H1 (cell line): ENCODE data around the gene SLK. TPM values are rescaled to one million over a fixed set of nuclear protein-coding genes. Genes with fewer than 3 reads are reported as not detected.

Experiments
- CTCF ChIA-PET: fragments of 300-600 bp; sonication (Branson Sonifier 250); formaldehyde crosslinking; loops from one replicate; lab custom pipeline; 2021; ENCODE audit not compliant: partially characterized antibody; lab: Charles Lee
- POLR2A ChIA-PET: fragments of 300-600 bp; sonication (Branson Sonifier 250); formaldehyde crosslinking; loops from one replicate; lab custom pipeline; 2021; ENCODE audit warnings: inconsistent platforms; ENCODE audit not compliant: partially characterized antibody; lab: Charles Lee
- DNase-seq, 2 experiments: peaks; one replicate each; pipeline versions ENCODE4 v3.0.0 to v3.0.0-alpha.2; 2010 to 2022; ENCODE audit warnings: low spot score in 2 of 2, low read depth in 1 of 2, mixed read lengths in 1 of 2
- FAIRE-seq: peaks from 2 replicates; lab custom pipeline; 2011; peaks lifted over from hg19 to GRCh38; lab: Jason Lieb, UNC
- H2AFZ ChIP-seq: 2 replicates; pipeline ENCODE4 v1.8.1; 2012; ENCODE audit warnings: low read length, inconsistent platforms
- H2AK5ac ChIP-seq: 2 replicates; pipeline ENCODE4 v1.6.1; 2013; ENCODE audit warnings: low read depth, low read length
- H2BK120ac ChIP-seq: replicated peaks from 2 replicates; pipeline ENCODE3; 2013; ENCODE audit warnings: low read depth, low read length, inconsistent platforms
- H2BK12ac ChIP-seq: 2 replicates; pipeline ENCODE4 v1.6.1; 2013; ENCODE audit warnings: low read depth, low read length
- H2BK15ac ChIP-seq: 2 replicates; pipeline ENCODE4 v1.6.1; 2013; ENCODE audit warnings: low read length
- H2BK20ac ChIP-seq: 2 replicates; pipeline ENCODE4 v1.6.1; 2013; ENCODE audit warnings: low read length
- H2BK5ac ChIP-seq: 2 replicates; pipeline ENCODE4 v1.6.1; 2013; ENCODE audit warnings: low read depth, low read length
- H3K14ac ChIP-seq: 2 replicates; pipeline ENCODE4 v1.6.1; 2013; ENCODE audit warnings: inconsistent platforms; ENCODE audit not compliant: insufficient read length
- H3K18ac ChIP-seq: 2 replicates; pipeline ENCODE4 v1.6.1; 2013; ENCODE audit warnings: low read length; ENCODE audit errors: extremely low read depth
- H3K23ac ChIP-seq: 2 replicates; pipeline ENCODE4 v1.6.1; 2013; ENCODE audit warnings: inconsistent platforms; ENCODE audit not compliant: insufficient read length
- H3K23me2 ChIP-seq: 2 replicates; pipeline ENCODE4 v1.6.1; 2013; ENCODE audit warnings: low read depth, low read length
- H3K27ac ChIP-seq: 2 replicates; pipeline ENCODE4 v1.6.1; 2011; ENCODE audit warnings: low read depth, low read length, inconsistent platforms
- H3K27me3 ChIP-seq, 4 experiments: replicated peaks in 1 of 4; 1 replicate in 1 of 4; 2 replicates in 3 of 4; pipeline versions ENCODE4 v1.6.1 to v1.8.1; 2011 to 2013; ENCODE audit warnings: low read length in 3 of 4, mild to moderate bottlenecking in 3 of 4, inconsistent platforms in 2 of 4, mixed read lengths in 2 of 4, moderate library complexity in 1 of 4; ENCODE audit not compliant: control insufficient read depth in 3 of 4, insufficient read depth in 3 of 4; ENCODE audit errors: extremely low read depth in 1 of 4
- H3K36me3 ChIP-seq, 4 experiments: 2 replicates each; pipeline versions ENCODE4 v1.6.1 to v1.8.1; 2011 to 2013; ENCODE audit warnings: mild to moderate bottlenecking in 4 of 4, low read length in 3 of 4, moderate library complexity in 2 of 4, control low read depth in 1 of 4, inconsistent platforms in 1 of 4; ENCODE audit not compliant: insufficient read depth in 4 of 4, control insufficient read depth in 2 of 4
- H3K4ac ChIP-seq: replicated peaks from 2 replicates; pipeline ENCODE3; 2013; ENCODE audit warnings: low read length, low read depth, mixed read lengths, inconsistent platforms; ENCODE audit not compliant: insufficient read length
- H3K4me1 ChIP-seq, 4 experiments: replicated peaks in 1 of 4; 1 replicate in 1 of 4; 2 replicates in 3 of 4; pipeline versions ENCODE4 v1.6.1 to v1.8.1; 2011 to 2013; ENCODE audit warnings: low read length in 3 of 4, inconsistent platforms in 2 of 4, mixed read lengths in 1 of 4; ENCODE audit not compliant: insufficient read depth in 4 of 4, control insufficient read depth in 3 of 4
- H3K4me2 ChIP-seq, 2 experiments: 2 replicates each; pipeline versions ENCODE4 v1.6.1 to v1.8.1; 2011 to 2013; ENCODE audit warnings: low read depth in 2 of 2, low read length in 2 of 2, control low read depth in 1 of 2, inconsistent platforms in 1 of 2, mild to moderate bottlenecking in 1 of 2; ENCODE audit not compliant: insufficient read depth in 1 of 2
- H3K4me3 ChIP-seq, 4 experiments: fragments of 200-600, 300-600 bp in 1 of 4; sonication (generic), shearing (Covaris generic), sonication (Bioruptor Twin) in 1 of 4; 2 replicates each; pipeline versions ENCODE4 v1.5.1 to v1.8.1; 2011 to 2016; ENCODE audit warnings: low read length in 4 of 4, low read depth in 3 of 4, control low read depth in 2 of 4, inconsistent platforms in 2 of 4, mild to moderate bottlenecking in 2 of 4, mixed read lengths in 1 of 4, moderate library complexity in 1 of 4; ENCODE audit not compliant: insufficient read depth in 2 of 4; ENCODE audit errors: extremely low read depth in 1 of 4
- H3K56ac ChIP-seq: replicated peaks from 2 replicates; pipeline ENCODE3; 2013; ENCODE audit warnings: low read depth, mild to moderate bottlenecking, mixed read lengths, low read length, inconsistent platforms; ENCODE audit not compliant: insufficient read length
- H3K79me1 ChIP-seq: 2 replicates; pipeline ENCODE4 v1.6.1; 2013; ENCODE audit warnings: low read depth, low read length, control low read depth
- H3K79me2 ChIP-seq, 2 experiments: 2 replicates each; pipeline versions ENCODE4 v1.6.1 to v1.8.1; 2012 to 2013; ENCODE audit warnings: low read length in 2 of 2, mild to moderate bottlenecking in 2 of 2, inconsistent platforms in 1 of 2; ENCODE audit not compliant: insufficient read depth in 2 of 2, control insufficient read depth in 1 of 2
- H3K9ac ChIP-seq, 4 experiments: replicated peaks in 1 of 4; 1 replicate in 1 of 4; 2 replicates in 3 of 4; pipeline versions ENCODE4 v1.6.1 to v1.8.1; 2011 to 2013; ENCODE audit warnings: low read depth in 3 of 4, low read length in 3 of 4, control low read depth in 2 of 4, mild to moderate bottlenecking in 2 of 4, moderate library complexity in 2 of 4, inconsistent platforms in 1 of 4; ENCODE audit errors: extremely low read depth in 1 of 4
- H3K9me3 ChIP-seq, 2 experiments: 2 replicates each; pipeline versions ENCODE4 v1.6.1 to v1.8.1; 2012 to 2013; ENCODE audit warnings: mild to moderate bottlenecking in 2 of 2, moderate library complexity in 2 of 2, control low read depth in 1 of 2, inconsistent platforms in 1 of 2, low read depth in 1 of 2, low read length in 1 of 2, mixed read lengths in 1 of 2; ENCODE audit not compliant: insufficient read depth in 2 of 2
- H4K20me1 ChIP-seq, 2 experiments: replicated peaks in 1 of 2; 2 replicates each; pipeline versions ENCODE3 to v1.8.1; 2011 to 2013; ENCODE audit warnings: inconsistent platforms in 2 of 2, low read length in 2 of 2, mild to moderate bottlenecking in 1 of 2; ENCODE audit not compliant: insufficient read depth in 2 of 2, control insufficient read depth in 1 of 2
- H4K5ac ChIP-seq: 2 replicates; pipeline ENCODE4 v1.6.1; 2013; ENCODE audit warnings: low read length, low read depth, mixed read lengths, inconsistent platforms; ENCODE audit not compliant: insufficient read length
- H4K8ac ChIP-seq: 2 replicates; pipeline ENCODE4 v1.8.0; 2013; ENCODE audit warnings: mild to moderate bottlenecking, moderate library complexity, low read length, inconsistent platforms; ENCODE audit not compliant: insufficient read depth; ENCODE audit errors: extremely low read depth
- H4K91ac ChIP-seq: replicated peaks from 2 replicates; pipeline ENCODE3; 2013; ENCODE audit warnings: low read length, mixed read lengths, inconsistent platforms; ENCODE audit not compliant: insufficient read length
- BACH1 ChIP-seq: IDR thresholded peaks from 2 replicates; pipeline ENCODE4 v1.6.1; 2012; ENCODE audit warnings: low read length, improper control_type of control experiment
- CHD2 ChIP-seq: IDR thresholded peaks from 2 replicates; pipeline ENCODE4 v1.6.1; 2012; ENCODE audit warnings: low read length, improper control_type of control experiment
- KDM4A ChIP-seq: IDR thresholded peaks from one replicate; pipeline ENCODE4 v1.7.1; 2012; ENCODE audit warnings: low read depth, mild to moderate bottlenecking, moderate library complexity, low read length, inconsistent platforms; ENCODE audit not compliant: severe bottlenecking
- RAD21 ChIP-seq, 2 experiments: IDR thresholded peaks in 1 of 2; conservative IDR thresholded peaks in 1 of 2; 2 replicates each; pipeline ENCODE4 v1.6.1; 2011; ENCODE audit warnings: low read depth in 2 of 2, low read length in 2 of 2, improper control_type of control experiment in 1 of 2, inconsistent platforms in 1 of 2, mild to moderate bottlenecking in 1 of 2, moderate library complexity in 1 of 2
- RBBP5 ChIP-seq: IDR thresholded peaks from 2 replicates; pipeline ENCODE4 v1.7.1; 2012; ENCODE audit warnings: low read depth, mild to moderate bottlenecking, inconsistent platforms, low read length, moderate library complexity, borderline replicate concordance
- RNF2 ChIP-seq: fragments of 200-900, 300-1000 bp; sonication (generic); IDR thresholded peaks from 2 replicates; pipeline ENCODE4 v1.7.1; 2016; ENCODE audit warnings: borderline replicate concordance, low read depth, mild to moderate bottlenecking, antibody characterized with exemption, low read length; ENCODE audit not compliant: poor library complexity, severe bottlenecking; ENCODE audit errors: missing control alignments
- RXRA ChIP-seq: IDR thresholded peaks from 2 replicates; pipeline ENCODE4 v1.6.1; 2011; ENCODE audit warnings: low read depth, mild to moderate bottlenecking, low read length, moderate library complexity; ENCODE audit not compliant: insufficient read depth
- TAF1 ChIP-seq: IDR thresholded peaks from 2 replicates; pipeline ENCODE4 v1.6.1; 2011; ENCODE audit warnings: mild to moderate bottlenecking, low read depth, low read length
- TEAD4 ChIP-seq: IDR thresholded peaks from 2 replicates; pipeline ENCODE4 v1.6.1; 2012; ENCODE audit warnings: low read depth, low read length, inconsistent platforms, mixed read lengths
- ZNF274 ChIP-seq: IDR thresholded peaks from 2 replicates; pipeline ENCODE4 v1.7.0; 2012; ENCODE audit warnings: low read length, borderline replicate concordance; ENCODE audit errors: extremely low read depth
- WGBS, 2 experiments: shearing (Covaris generic) in 1 of 2; methylation state at CpG; one replicate each; pipeline versions ENCODE4 v1.1.6 to v1.1.7; 2013 to 2015; ENCODE audit warnings: low lambda C conversion rate in 2 of 2, mixed read lengths in 2 of 2, inconsistent platforms in 1 of 2, low coverage in 1 of 2, missing lambda C conversion rate in 1 of 2; ENCODE audit not compliant: insufficient replicate concordance in 2 of 2, insufficient coverage in 1 of 2, insufficient read length in 1 of 2; ENCODE audit errors: extremely low coverage in 1 of 2, missing lambda C conversion rate in 1 of 2; 5-methylcytosine and 5-hydroxymethylcytosine counted together
- polyA plus RNA-seq, 7 experiments: library from polyadenylated mRNA; depleted of rRNA in 3 of 7; stranded (reverse) in 5 of 7; unstranded in 2 of 7; fragments of >200 nt in 5 of 7; fragments of 200-250 nt in 2 of 7; gene quantifications; 1 replicate in 5 of 7; 2 replicates in 1 of 7; 4 replicates in 1 of 7; pipeline versions ENCODE4 v1.2.1 to v1.2.3, GENCODE V29; 2011 to 2013; ENCODE audit warnings: missing spikeins in 2 of 7, mixed read lengths in 2 of 7
- total RNA-seq: library from RNA; stranded (reverse); fragmentation: NEBNext Ultra II Directional; extraction: Animal tissue kit (Norgen Biotek cat#: 25700); gene quantifications from 2 replicates; pipeline ENCODE4 v1.2.1, GENCODE V29; 2021
- TF ChIP-seq, protein P1 (sequence below): IDR thresholded peaks from 2 replicates; pipeline ENCODE4 v1.6.1; 2012; ENCODE audit warnings: inconsistent platforms

Gene SLK
- total and polyA plus RNA-seq, 2 of the 8 experiments (the other 6 are each of a cell fraction or from before 2014, with no cell fraction given) = 2.7 to 18.3 TPM

- no peak overlapping the region for H3K4me3 ChIP-seq
- no peak overlapping the region for H2AFZ ChIP-seq
- H3K79me2 ChIP-seq = no peaks in the 10 kb centered on the region
- H3K36me3 ChIP-seq = peaks cover 0 to 9% (median 0%) of the 10 kb centered on the region in 4 experiments; a peak in 3 of 8 replicates
- H3K18ac ChIP-seq = no peak overlapping the region
- DNase-seq = no peak
- ChIA-PET POLR2A (interaction anchor here (0.9 kb wide), 2 partner anchors 9 to 92 kb away, joined by 4 read pairs; no protein-coding TSS in a partner anchor), CTCF (interaction anchor here (0.6 to 2.2 kb wide), 34 partner anchors 8 to 629 kb away, joined by 3 to 20 read pairs (median 3); no protein-coding TSS in a partner anchor)
- no peaks in the 10 kb centered on the region; the same call in 1 of the 2 replicates for H3K79me1 ChIP-seq
- H2BK120ac ChIP-seq = no peak overlapping the region
- no peak overlapping the region for H4K91ac ChIP-seq
- no peak overlapping the region for H4K8ac ChIP-seq
- no peak overlapping the region for H3K4ac ChIP-seq
- no peak overlapping the region for H2BK15ac ChIP-seq
- H3K23ac ChIP-seq = no peak overlapping the region
- H4K5ac ChIP-seq = no peak overlapping the region
- no peak overlapping the region for H3K4me2 ChIP-seq
- H3K27ac ChIP-seq = no peak overlapping the region
- no peaks in the 10 kb centered on the region for H3K27me3 ChIP-seq
- 91% methylated on average over 4 of the region's 4 CpGs; no CpG with 5 or more reads in 1 of the 2 experiments for WGBS, 2 experiments
- peaks cover 0 to 2% of the 10 kb centered on the region in 2 experiments for H4K20me1 ChIP-seq
- H2BK12ac ChIP-seq = no peak overlapping the region
- H3K14ac ChIP-seq = no peak overlapping the region
- no peak overlapping the region for H2BK20ac ChIP-seq
- no peak overlapping the region for H2AK5ac ChIP-seq
- FAIRE-seq = no peak
- no peak overlapping the region for H2BK5ac ChIP-seq
- H3K9ac ChIP-seq = no peak overlapping the region
- no peaks in the 10 kb centered on the region for H3K23me2 ChIP-seq
- no peaks in the 10 kb centered on the region for H3K9me3 ChIP-seq
- peaks cover 3 to 15% (median 9%) of the 10 kb centered on the region in 4 experiments; a peak in 5 of 7 replicates for H3K4me1 ChIP-seq
- no peak overlapping the region for H3K56ac ChIP-seq
- TF ChIP-seq RNF2 (no peak), CHD2 (no peak), KDM4A (no peak), RXRA (no peak), BACH1 (no peak), RBBP5 (no peak), ZNF274 (no peak), RAD21 (IDR thresholded peaks at IDR 0.05 in 1 of 2, conservative IDR thresholded peaks at IDR 0.05 in 1 of 2; ENCODE audit: low read depth in 2 of 2, low read length in 2 of 2) (no peak), TAF1 (no peak), TEAD4 (no peak)
- TF ChIP-seq, protein P1, sequence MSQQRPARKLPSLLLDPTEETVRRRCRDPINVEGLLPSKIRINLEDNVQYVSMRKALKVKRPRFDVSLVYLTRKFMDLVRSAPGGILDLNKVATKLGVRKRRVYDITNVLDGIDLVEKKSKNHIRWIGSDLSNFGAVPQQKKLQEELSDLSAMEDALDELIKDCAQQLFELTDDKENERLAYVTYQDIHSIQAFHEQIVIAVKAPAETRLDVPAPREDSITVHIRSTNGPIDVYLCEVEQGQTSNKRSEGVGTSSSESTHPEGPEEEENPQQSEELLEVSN = no peak
Measured at GRCh38 chr10:104028823-104029520, 62.0 kb downstream of the SLK start.
